HG03097 (cell line): ENCODE data around the gene ZNF485.
"Not testable (repeated sequence)": the region's sequence is repeated elsewhere in the genome, so short reads cannot be mapped to it uniquely, and the experiment has no call there.

ENCODE experiments used
- ATAC-seq: cut with Tn5 transposase; IDR thresholded peaks from one replicate; pipeline ENCODE4 v1.9.1; 2021; ENCODE audit not compliant: unreplicated experiment, low FRiP score

The ZNF485 gene

DNA sequence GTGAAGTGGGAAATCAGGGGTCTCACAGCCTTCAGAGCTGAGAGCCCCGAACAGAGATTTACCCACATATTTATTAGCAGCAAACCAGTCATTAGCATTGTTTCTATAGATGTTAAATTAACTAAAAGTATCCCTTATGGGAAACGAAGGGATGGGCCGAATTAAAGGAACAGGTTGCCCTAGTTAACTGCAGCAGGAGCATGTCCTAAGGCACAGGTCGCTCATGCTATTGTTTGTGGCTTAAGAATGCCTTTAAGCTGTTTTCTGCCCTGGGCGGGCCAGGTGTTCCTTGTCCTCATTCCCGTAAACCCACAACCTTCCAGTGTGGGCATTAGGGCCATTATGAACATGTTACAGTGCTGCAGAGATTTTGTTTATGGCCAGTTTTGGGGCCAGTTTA lies 4.7 kb upstream of the ZNF485 start:
- not testable (repeated sequence) for ATAC-seq

DNA sequence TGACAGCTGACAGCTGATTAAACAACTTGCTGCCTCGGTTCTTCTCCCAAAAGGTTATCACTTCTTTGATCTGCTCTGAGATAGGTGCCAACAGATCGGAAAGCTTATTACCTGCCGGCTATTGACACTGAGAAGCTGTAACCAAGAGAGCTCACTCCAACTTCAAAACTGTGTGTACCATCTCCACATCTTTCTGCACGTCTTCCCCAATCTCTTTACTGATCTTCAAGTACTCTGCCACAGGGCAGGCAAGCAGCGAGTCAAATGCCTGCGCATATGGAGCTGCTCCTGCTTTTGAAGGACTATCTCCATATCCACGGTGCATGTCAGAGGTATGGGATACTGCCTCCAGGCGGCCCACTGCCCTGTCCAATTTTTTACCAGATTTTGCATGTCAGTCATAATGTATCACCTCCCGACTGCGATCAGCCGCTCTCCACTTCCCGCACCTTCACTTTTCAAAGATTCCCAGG lies 352 bp upstream of the ZNF485 start:
- ATAC-seq: peak; percentile 38

DNA sequence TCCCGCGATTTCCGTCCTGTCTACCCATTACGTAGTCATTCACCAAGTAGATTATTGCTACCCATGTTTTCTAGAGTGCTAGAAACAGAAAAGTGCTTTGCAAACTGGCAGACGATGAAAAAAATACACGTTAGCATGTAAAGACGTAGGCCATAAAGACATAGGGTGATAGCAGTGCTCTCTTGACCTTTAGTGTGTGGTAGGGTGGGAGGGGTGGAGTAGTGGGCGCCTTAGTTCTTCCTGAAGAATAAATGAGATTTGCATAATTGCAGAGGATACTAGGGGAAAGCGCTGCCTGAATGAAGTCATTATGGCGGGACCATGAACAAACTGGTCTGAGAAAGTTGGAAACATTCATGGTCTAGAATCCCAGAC lies 948 bp downstream of the ZNF485 start:
- ATAC-seq: no peak

DNA sequence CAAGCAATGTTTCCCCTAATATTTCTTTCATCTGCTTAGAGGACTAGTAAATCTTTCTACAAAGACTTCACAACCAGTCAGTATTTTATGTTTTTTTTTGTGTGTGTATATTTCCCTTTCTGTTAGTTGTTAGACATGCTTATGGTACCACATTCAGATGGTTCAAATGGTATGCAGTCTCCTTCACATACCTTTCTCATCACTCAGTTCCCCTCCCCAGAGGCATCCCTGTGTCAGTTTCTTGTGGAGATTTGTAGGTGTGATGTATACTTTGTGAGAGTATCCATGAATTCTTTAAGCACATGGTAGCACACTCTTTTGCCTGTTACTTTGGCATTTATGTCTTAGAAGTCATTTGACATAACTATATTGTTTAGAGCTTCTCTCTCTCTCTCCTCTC lies 4.4 kb downstream of the ZNF485 start:
- ATAC-seq: no peak

DNA sequence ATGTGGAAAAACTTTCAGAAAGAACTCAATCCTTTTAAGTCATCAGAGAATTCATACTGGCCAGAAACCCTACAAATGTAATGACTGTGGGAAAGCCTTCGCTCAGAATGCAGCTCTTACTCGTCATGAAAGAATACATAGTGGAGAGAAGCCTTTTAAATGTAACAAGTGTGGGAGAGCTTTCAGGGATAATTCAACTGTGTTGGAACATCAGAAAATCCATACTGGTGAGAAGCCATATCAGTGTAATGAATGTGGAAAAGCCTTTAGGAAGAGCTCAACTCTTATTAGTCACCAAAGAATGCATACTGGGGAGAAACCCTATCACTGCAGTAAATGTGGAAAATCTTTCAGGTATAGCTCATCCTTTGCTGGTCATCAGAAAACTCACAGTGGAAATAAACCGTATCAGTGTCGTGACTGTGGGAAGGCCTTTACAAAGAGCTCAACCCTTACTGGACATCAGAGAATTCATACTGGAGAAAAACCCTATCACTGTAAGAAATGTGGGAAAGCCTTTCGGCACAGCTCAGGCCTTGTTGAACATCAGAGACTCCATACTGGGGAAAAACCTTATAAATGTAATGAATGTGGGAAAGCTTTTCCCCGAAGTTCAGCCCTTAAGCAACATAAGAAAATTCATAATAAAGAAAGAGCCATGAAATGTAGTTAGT lies 10.6 kb downstream of the ZNF485 start:
- no peak for ATAC-seq

DNA sequence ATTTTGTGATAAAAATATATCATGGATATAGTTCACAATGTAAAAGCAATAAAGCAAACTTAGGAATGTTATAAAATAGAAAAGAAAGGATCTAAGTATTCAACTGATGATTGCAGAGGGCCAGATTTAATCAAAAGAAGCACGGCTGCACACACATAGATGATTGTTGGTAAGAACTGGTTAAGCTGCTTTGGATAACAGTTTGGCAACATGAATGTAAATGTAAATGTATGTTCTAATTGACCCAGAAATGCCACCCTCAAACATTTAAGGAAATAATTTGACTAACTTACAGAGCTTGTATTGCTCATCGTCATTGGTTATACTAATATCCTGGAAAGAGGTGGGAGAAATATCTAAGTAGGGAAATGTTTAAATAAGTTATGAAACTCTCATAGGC lies 13.1 kb downstream of the ZNF485 start:
- no peak for ATAC-seq

DNA sequence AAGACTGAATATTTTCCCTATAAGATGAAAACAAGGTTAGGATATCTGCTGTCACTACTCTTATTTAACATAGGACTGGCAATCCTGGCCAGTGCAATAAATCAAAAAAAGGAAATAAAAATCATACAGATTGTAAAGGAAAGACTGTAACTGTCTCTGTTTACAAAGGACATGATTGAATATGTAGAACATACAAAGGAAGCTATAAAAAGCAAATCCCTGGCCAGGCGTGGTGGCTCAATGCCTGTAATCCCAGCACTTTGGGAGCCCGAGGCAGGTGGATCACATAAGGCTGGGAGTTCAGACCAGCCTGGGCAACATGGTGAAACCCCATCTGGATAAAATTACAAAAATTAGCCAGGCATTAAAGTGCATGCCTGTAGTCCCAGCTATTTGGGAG lies 15.8 kb downstream of the ZNF485 start:
- ATAC-seq: no peak

DNA sequence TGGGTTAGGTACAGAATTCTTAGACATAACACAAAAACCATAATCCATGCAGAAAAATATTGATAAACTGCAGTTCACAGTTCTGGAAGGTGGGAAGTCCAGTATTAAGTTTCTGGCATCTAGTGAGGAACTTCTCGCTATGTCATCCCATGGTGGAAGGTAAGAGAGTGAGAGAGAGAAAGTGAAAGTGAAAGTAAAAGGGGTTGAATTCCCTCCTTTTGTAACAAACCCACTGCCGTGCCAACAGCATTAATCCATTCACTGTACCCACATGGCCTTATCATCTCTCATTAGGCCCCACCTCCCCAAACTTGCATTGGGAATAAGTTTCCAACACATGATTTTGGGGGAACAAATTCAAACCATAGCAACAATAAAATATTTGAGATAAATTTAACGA lies 17.1 kb downstream of the ZNF485 start:
- ATAC-seq: no peak

DNA sequence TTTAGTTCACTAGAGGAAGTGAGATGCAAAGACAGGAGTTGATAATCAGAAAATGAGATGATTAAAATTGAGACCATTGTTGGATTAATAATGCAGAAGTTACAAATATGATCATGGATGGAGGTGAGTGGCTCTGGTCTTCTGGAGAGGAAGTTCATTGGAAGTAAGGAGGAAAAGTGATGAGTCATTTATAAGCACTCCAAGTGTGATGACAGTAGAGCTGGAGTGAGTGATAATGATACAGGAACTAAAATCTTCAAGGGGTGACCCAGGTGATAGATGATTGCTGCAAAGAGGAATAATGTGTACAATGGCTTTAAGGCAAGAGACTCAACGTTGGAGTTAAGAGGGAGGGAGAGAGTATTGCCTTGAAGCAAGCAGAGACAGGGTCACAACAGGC lies 21.7 kb downstream of the ZNF485 start:
- ATAC-seq: no peak

DNA sequence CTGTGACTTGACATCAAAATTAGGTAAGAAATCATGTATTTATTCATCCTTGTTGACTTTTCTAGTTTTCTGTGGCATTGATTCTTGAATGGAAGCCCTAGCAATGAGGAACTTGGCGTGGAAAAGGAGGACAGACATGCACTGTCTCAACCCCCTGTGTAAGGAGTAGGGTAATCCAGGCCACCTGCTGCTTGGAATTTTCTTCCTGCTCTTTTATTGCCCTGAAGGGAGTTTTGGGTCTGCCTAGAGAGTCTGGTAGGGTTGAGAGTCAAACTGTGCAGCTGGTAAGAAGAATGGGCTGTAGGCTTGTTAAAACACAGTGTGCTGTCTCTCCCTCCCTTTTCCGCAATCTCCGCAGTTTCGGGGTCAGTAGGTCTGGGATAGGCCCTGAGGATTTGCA lies 22.7 kb downstream of the ZNF485 start:
- no peak for ATAC-seq

DNA sequence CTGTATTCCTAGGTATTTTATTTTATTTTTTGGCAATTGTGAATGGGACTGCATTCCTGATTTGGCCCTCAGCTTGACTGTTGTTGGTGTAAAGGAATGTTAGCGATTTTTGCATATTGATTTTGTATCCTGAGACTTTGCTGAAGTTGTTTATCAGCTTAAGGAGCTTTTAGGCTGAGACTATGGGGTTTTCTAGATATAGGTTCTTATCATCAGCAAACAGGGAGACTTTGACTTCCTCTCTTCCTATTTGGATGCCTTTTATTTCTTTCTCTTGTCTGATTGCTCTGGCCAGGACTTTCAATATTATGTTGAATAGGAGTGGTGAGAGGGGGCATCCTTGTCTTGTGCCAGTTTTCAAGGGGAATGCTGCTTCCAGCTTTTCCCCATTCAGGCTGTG lies 29.6 kb downstream of the ZNF485 start:
- ATAC-seq: not testable (repeated sequence)

DNA sequence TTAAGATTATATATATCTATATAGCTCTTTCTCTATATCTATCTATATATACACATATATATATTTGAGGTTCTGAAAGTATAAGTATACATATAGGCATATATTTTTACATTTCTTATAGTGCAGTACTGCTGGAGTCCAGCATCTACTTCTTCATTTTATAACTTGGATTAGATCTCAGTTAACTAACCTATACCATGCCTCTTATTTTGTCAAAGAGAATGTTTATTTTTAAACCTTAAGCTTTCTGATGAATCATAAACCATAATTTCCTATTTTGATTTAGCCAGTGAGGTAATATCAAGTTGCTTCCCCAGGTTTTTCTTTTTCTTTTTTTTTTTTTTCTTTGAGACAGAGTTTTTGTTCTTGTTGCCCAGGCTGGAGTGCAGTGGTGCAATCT lies 34.4 kb downstream of the ZNF485 start:
- ATAC-seq: no peak

DNA sequence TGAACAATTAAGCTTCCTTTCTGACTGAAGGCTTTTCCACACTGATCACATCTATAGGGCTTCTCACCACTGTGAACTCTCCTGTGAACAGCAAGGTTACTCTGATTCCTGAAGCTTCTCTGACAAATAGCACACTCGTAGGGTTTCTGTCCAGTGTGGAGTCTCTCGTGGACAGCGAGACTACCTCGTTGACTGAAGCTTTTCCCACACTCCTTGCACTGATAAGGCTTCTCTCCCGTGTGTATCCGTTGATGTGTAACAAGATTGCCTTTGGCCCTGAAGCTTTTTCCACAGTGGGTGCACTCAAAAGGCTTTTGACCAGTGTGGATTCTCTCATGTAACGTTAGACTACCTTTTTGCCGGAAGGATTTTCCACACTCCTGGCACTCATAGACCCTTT lies 38.0 kb downstream of the ZNF485 start:
- no peak for ATAC-seq

DNA sequence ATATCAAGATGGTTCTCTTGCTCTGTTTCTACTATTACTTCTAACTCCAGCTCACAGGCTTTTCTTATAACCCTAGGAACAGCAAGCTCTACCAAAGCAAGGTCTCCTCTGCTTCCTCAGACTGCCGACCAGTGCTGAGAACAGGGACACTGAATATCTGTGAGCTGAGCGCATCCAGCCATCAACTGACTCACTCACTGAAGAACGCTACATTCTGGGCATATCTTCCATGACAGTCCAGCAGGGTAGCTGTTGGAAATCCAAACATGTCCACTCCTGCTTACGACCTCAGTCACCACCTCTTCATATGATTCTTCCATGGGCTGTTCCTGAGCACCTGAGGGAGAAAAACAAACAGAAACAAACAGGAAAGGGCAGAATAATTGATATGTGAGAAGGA lies 39.6 kb downstream of the ZNF485 start:
- no peak for ATAC-seq

DNA sequence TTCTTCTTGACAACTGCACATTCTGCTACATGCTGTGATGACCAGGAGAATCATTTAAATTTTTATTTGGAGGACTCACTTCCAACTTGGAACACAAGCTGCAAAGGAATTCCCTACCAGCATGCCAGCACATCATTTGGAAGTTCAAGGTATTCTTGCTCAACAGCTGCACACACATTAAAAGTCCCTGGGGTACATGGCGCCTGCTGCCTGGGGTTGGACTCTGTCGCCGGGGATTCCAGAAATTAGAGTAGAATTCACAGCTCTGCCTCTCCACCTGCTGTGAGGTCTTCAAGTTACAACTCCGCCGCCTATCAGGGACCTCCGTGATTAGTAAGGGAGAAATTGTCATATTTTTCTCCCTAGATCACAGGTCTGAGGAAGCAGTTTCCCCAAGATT lies 41.3 kb downstream of the ZNF485 start:
- no peak for ATAC-seq

DNA sequence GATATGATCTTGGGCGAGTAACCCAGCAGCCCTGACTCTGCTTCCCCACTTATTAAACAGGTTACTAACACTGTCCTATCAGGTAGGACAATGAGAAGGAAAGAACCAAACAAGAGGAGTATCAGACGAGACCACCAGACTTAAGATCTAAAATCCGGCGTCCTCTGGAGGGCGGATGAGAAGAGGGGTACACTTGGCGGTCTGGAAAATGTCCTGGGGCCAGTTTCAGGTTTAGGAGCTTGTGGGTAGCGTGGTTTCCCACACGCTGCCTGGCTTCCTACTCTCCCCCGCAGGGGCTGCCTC lies 41.8 kb downstream of the ZNF485 start:
- ATAC-seq: no peak

DNA sequence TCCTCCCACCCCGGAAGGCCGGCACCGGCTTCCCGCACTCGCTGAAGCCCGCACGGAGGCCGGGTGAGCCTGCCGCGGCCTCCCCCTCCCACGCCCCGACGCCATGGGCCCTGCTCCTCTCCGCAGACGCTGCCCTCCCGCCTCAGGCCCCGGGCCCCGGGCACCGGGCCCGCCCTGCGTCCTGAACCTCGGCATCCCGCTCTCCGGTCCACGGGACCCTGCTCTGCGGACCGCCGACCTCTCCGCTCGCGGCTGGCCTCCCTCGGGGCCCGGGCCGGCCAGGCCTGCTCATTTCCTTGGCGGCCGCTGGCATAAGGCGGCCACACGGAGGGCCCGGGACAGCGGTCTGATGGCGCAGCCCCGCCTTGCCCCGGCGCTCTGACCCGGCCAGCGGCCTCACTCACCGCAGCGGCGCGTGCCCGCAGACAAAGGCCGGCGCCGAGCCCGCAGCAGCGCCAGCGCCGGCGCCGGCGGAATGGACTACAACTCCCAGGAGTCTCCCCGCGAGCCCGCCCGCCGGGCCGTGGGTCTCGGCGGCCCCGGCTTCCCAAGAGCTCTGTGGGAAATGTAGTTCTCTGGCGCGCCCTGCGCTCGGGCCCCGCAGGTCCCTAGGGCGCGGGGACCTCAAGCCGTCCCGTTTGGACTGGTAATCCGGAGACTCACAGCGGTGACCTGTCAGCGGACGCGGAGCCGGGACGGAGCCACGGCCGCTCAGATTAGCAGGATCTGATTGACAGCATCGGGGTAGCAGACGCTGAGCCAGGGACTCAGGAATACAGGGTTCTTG lies 42.4 kb downstream of the ZNF485 start, which contains the start of gene ZNF32:
ZNF32 (minus strand) TSS at position 484 of the 787 bp plus-strand sequence. CDS start 2,748 bp downstream, outside the sequence.
- ATAC-seq: peak; percentile 100

DNA sequence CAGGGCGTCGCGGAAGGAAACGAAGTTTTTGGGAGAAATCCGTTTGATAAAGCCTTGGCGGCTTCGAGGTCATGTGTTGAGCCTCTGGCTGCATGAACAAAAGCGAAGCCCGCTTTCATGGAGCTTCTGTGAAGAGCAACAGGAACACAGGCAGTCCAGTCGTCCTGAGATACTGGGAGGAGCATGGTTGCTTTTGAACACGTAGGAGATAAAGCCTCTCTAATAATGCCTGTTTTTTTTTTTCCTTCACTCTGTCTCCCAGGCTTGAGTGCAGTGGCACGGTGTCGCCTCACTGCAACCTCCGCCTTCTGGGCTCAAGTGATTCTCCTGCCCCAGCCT lies 42.9 kb downstream of the ZNF485 start:
- ATAC-seq: peak; percentile 2

DNA sequence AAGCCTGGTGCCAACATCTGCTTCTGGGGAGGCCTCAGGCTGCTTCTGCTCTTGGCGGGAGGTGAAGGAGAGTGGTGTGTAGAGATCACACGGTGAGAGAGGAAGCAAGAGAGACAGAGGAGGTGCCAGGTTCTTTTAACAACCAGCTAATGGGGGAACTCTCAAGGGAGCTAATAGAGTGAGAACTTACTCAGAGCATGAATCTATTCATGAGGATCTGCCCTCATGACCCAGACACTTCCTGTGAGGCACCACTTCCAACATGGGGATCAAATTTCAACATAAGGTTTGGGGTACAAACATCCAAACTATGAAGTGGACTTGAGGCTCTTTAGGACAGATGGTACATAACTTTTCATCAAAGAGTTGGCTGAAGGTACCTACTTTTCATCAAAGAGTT lies 47.5 kb downstream of the ZNF485 start:
- no peak for ATAC-seq

DNA sequence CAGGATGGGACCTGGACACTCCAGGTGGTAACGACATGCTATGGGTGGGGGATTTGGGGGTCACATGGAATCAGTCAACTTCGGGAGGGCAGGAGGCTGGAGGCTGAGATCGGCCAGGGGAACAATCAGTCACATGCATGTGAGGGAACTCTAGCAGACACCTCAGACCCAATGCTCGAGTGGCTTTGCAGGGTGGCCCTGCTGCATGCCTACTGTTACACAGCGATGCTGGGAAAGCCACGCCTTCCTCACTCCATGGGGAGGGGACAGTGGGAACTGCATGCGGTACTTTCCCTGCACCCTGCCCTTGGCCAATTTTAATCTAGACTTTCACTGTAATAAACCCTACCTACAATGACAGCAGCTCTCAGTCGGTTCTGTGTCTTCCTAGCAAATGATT lies 49.1 kb downstream of the ZNF485 start:
- ATAC-seq: no peak

DNA sequence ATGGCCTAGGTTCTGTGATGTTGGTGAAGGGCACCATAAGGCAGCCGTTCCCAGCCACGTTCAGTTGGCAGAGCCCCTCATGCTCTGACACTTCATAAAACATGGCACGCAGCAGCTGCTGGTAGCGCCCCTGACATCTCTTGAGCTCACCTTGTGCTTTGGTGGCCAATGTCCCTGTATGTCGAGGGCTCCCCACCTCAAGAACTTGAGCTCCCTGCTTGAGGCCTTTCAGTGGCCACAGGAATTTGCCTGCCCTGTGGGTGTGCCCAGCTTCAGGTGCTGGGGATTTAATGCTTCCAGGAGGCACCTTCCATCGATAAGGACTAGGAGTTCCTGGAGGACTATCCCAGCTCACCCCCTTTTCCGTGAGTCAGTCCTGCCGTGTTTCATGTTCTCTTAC lies 52.0 kb downstream of the ZNF485 start:
- no peak for ATAC-seq

DNA sequence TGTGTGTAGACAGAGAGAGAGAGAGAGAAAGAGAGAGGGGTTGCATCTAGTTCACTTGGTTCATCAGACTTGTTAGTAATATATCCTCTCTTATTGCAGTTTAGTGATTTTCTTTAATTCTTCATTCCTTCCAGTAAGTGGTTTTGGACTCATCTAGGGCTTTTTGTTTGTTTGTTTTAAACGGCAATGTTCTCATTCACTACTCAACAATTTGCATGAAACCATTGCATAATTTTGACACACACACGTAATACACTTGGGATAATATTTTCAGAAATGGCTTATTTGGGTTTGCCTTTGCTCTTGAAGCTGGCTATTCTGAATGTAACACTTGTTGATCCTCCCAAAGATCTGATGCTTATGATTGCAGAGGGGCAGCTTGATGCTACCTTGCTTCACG lies 58.8 kb downstream of the ZNF485 start:
- ATAC-seq: no peak
